NCI-H345 treated with DMSO at 0.1 percent for 48 hours (cell line): Measurements from ENCODE around the gene CACNG7.

Experiments
- DNase-seq: peaks from one replicate; lab custom pipeline; 2025; ENCODE audit not compliant: unreplicated experiment; lab: John Stamatoyannopoulos, UW

CACNG7 gene

GRCh38 chr19:53951436-53951835 lies 42.4 kb downstream of the CACNG7 start:
- no peak for DNase-seq

DNA sequence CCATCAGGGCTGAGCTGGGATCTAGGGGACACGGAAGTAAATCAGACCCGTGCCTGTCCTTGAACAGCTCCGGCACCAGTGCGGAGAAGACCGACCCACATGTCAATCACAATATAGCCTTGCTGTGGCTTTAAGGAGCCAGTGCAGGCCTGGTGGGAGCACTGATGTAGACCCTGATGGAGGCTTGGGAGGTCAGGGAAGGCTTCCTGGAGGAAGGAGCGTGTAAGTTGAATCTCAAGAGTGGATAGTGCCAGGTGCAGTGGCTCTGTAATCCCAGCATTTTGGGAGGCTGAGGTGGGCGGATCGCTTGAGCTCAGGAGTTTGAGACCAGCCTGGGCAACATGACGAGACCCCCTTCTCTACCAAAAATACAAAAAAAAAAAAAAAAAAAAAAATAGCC lies 42.9 kb downstream of the CACNG7 start:
- no peak for DNase-seq

DNA sequence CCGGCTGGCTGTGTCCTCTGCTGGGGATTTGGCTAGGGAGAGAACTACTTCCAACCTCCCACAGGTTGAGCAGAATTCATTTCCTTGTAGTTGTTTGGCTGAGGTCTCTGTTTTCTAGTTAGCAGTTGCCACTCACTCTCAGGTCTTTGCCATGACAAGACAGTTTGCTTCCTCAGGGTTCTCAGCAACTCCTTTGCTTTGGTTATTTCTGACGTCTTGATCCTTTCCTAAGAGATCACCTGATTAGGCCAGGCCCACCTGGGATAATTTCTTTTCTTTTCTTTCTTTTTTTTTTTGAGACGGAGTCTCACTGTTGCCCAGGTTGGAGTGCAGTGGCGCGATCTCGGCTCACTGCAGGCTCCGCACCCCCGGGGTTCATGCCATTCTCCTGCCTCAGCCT lies 44.3 kb downstream of the CACNG7 start:
- no peak for DNase-seq

DNA sequence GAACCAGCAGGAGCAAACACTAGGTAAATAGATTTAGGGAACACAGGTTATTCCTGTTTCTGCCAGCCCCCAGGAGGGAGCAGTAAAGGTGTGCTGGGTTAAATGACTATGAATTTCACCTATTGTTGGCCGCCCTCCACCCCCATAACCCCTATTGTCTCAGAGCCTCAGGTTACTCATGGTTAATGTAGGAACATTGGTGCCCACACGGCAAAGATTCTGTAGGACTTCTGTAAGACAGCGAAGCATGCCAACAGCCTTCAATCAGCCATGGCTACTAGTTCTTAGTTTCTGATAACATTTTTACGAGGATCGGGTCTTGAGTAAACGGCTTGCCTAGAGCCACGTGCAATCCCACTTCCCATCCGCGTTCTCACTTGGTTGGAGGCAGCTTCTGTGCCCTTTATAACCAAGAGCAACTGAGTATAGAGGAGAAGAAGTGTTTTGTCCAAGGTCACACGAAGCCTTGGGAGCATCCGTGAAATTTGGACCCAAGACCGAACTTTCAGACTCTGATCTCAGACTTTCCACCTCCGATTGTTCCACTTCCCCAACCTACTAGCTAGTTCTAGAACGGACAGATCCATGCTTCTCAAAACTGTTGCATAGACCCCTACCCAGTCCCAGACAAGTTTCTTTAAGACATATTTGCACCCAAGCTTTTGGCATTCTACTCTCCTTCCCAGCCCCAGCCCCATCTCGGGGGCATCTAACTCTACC lies 48.5 kb downstream of the CACNG7 start:
- no peak for DNase-seq

DNA sequence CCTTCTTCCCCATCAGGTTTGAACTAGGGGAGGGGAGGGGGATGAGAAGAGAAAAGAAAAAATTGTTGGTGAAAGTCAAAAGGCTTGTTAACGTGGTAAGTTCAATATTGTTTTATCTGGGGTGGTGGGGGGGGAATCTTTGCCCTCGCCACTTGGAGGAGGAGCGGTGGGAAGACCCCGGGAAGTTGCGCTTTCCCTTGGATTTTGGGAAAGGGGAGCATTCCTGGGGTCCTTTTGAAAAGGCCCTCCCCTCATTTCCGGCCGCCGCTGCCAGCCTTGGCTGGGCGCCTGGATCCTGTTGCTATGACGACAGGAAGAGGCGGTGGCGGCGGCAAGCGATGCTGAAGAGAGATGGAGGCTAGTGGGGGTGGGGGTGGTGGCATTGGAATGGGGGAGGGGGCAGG lies 49.1 kb downstream of the CACNG7 start:
- no peak for DNase-seq

DNA sequence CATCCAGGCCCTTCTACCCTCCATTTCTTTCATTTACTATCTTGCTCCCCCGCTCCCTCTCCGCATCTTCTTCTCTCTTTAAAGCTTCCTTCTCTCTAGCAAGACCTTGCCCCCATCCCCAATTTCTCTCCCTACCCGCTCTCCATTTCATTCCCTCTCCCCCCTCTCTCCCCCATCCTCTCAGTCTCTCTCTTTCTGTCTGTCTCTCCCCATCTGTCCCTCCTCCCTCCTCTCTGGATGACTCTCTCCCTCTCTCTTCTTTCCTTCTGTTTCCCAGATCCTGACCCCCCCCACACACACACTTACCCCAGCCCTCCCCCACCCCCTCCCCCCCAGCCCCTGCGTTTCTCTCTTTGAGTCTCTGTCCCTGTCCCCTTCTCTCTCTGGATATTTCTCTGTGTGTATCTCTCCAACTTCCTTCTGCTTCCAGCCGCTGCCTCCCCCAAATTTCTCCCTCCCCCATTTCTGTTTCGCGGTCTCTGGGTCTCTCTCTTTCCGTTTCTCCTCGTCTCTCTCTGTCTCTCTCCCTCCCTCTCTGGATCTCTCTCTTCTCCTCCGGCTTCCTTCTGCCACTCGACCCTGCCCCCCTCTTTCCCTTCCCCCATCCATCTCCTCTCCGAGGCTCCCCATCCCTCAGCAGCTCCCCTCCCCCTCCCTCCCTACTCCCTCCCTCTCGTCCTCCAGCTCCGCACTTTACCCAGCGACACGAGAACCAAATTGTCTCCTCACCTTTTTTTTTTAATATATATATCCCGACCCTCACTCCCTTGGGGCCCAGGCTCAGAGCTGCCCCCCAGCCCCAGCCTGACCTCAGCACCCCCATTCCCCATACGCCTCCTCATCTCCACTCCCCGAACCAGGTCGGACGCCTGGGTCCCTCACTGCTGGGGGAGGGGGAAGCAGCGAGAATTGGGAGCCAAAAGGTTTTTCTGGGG lies 50.0 kb downstream of the CACNG7 start:
- no peak for DNase-seq

GRCh38 chr19:53960187-53960586 lies 51.1 kb downstream of the CACNG7 start:
- DNase-seq = no peak

GRCh38 chr19:53960886-53961285 lies 51.8 kb downstream of the CACNG7 start:
- DNase-seq = no peak

GRCh38 chr19:53961523-53962356 lies 52.7 kb downstream of the CACNG7 start:
- no peak for DNase-seq

GRCh38 chr19:53962887-53963431 lies 53.9 kb downstream of the CACNG7 start, which contains the start of gene CACNG8:
Gene CACNG8, plus strand, starts transcription at chr19:53962937.
- DNase-seq = no peak

DNA sequence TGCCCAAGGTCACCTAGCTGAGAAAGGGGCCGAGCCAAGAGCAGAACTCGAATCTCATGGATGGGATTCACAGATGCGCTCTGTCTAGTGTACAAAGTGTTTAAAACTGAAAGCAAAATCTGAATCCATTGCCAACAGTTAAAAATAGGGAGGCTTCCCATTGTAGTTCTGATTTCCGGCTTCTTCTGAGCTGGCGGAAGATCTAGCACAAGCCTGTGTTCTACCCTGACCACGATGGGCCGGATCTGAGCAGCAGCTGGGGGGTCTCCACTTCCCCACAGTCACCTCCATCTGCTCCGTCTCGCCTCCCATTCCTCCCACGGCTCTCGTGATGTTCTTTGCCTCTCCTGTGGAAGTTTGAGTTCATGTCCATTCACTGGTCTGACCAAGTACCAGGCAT lies 56.0 kb downstream of the CACNG7 start:
- no peak for DNase-seq

GRCh38 chr19:53966931-53967330 lies 57.9 kb downstream of the CACNG7 start:
- DNase-seq = no peak

- no peak for DNase-seq
Measured at GRCh38 chr19:53969366-53969765, 60.3 kb downstream of the CACNG7 start.

DNA sequence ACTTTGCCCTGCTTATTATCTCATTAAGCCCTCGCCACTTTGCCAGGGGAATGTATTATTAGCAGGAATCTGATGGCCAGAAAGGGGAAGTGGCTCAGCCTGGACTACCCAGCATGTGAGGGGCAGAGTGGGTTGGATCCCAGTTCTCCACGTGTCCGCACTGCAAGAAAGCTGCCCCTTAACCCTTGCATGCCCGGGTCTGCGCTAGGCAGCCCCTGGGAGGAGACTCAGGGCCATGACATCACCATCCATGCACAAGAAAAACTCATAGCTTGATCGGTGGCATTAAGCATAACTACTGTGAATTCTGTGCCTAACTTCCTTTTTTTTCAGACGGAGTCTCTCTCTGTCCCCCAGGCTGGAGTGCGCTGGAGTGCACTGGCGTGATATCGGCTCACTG lies 62.6 kb downstream of the CACNG7 start:
- DNase-seq = no peak

GRCh38 chr19:53977429-53977990 lies 68.4 kb downstream of the CACNG7 start:
- DNase-seq = no peak

DNA sequence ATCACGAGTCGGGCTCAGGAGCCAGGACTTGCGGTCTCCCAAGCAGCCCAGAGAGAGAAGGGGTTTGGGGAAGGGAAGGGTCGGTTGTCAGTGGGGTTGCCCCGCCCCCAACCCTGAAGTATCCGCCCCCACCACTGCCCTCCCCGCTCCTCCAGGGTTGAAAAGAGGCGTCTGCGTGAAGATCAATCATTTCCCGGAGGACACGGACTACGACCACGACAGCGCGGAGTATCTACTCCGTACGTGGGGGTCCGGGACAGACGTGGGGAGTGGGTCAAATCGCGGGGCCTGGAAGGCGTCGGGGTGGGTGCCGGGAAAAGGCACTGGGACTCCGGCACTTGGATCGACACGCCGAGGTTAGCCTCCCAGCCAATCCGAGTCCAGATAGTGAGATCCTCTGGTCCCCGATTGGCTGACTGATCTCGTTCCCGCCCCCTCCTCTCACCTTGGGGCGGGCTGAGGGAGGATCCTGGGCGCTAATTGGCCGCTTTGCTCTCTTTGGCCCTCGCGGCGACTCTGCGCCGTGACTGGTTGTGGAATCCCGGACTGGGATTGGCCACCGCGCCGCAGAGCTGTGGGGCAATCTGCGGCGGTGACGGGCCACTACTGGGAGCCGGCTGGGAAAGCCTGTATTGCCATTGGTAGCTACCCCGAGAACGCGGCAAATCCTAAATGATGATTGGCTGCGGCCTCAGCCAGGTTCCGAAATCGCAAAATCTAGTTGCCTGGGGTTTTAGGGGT lies 69.1 kb downstream of the CACNG7 start:
- no peak for DNase-seq

DNA sequence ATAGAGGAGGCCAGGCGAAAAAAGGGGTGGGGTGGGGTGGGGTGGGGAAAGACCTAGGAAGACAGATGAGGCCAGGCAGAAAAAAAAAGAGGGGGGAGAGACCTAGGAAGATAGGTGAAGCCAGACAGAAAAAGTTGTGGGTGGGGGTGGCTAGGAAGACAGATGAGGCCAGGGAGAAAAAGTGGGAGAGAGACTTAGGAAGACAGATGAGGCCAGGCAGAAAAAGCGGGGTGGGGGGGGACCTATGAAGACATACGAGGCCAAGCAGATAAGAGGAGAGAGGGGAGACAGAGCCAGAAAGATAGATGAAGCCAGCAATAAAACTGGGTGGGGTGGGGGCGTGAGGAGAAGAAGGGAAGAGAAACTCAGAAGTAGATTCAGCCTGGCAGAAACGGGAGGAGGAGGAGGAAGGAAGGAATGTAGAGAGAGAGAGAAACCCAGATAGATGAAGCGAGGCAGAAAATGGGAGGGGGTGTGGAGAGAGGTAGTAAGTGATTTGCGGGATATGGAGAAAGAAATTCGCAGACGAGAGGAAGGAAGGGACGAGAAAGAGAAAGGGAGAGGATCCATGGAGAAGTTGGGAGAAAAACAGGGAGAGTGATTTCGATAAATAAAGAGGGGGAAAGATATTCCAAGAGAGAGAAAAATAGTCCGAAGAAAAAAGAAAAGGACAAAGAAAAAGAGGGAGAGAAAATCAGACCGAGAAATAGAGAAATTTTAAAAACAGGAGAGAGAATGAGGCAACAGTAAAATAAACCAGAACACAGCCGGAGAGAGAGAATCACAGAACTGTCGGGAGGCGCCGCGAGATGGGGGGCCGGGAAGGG lies 70.1 kb downstream of the CACNG7 start:
- no peak for DNase-seq

DNA sequence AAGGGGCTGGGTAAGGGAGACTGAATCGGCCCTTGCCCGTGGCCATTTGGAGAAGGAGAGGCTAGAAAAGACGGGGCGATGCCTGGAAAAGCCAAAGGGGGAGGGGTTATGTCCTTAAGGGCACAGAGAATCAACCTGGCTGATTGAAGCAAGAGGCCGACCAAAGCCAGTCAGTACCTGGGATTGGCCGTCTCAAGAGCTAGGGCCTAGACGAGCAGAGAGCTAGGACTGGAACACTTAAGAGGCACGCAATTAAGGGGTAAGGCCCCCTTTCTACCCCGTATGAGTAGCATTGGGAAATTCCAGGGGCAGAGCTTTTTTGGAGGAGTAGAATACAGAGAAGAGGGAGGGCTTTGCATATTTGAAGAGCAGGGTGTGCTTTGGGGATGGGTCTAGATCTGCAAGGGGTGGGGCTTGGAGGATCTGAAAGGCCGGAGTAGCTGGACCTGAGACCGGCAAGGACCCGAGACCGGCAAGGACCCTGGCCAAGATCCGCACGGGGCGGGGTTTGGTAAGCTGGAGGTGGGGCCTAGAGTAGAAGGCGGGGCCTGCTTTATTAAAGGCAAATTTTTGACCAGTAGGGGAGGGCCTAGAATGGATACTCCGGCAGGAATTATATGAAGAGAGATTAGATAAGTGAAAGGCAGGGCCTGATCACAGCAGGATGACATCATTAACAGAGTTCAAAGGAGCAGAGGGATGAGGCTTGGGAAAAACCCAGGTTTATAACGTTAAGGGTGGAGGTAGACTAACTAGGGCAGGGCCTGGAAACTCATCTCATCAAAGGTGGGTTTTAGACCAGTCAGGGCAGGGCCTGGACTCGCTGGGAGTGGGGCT lies 71.7 kb downstream of the CACNG7 start:
- DNase-seq = no peak
